ENCODE results near the gene TAF6L.
"Not testable (repeated sequence)": the region's sequence is repeated elsewhere in the genome, so short reads cannot be mapped to it uniquely, and the experiment has no call there.

Gene TAF6L

GRCh38 chr11:62755086-62755615 lies 16.0 kb upstream of the TAF6L start:
- DNase-seq (ENCODE audit: low read depth), result no peak

GRCh38 chr11:62757846-62758788 lies 13.1 kb upstream of the TAF6L start:
- no peak for DNase-seq (ENCODE audit: low read depth)

- not testable (repeated sequence) for DNase-seq (ENCODE audit: low read depth)
Observed at GRCh38 chr11:62760867-62761227, 10.3 kb upstream of the TAF6L start.

- DNase-seq (ENCODE audit: low read depth), result no peak
Observed at GRCh38 chr11:62770778-62771143, 435 bp upstream of the TAF6L start.

- DNase-seq (ENCODE audit: low read depth), result no peak
Observed at GRCh38 chr11:62774407-62774806, 3.2 kb downstream of the TAF6L start.

GRCh38 chr11:62775646-62776045 lies 4.5 kb downstream of the TAF6L start:
- no peak for DNase-seq (ENCODE audit: low read depth)

- DNase-seq (ENCODE audit: low read depth), result no peak
Observed at GRCh38 chr11:62777389-62777788, 6.2 kb downstream of the TAF6L start.

- no peak for DNase-seq (ENCODE audit: low read depth)
Observed at GRCh38 chr11:62778441-62778840, 7.2 kb downstream of the TAF6L start.

- no peak for DNase-seq (ENCODE audit: low read depth)
Observed at GRCh38 chr11:62782753-62783152, 11.6 kb downstream of the TAF6L start.

GRCh38 chr11:62786318-62787004 lies 15.3 kb downstream of the TAF6L start:
- DNase-seq (ENCODE audit: low read depth), result peak; percentile 80

- peak; percentile 92 for DNase-seq (ENCODE audit: low read depth)
Observed at GRCh38 chr11:62787005-62787759, 16.0 kb downstream of the TAF6L start, which contains the start of gene TMEM179B. TSS of gene TMEM179B (plus strand) at chr11:62787402. CDS start at chr11:62787432, 30 bp downstream.

- no peak for DNase-seq (ENCODE audit: low read depth)
Observed at GRCh38 chr11:62788991-62789390, 17.8 kb downstream of the TAF6L start.

- DNase-seq (ENCODE audit: low read depth), result no peak
Observed at GRCh38 chr11:62789576-62789975, 18.4 kb downstream of the TAF6L start.

GRCh38 chr11:62791501-62792201 lies 20.5 kb downstream of the TAF6L start, which contains the start of gene TMEM223:
TSS of gene TMEM223 (minus strand) at chr11:62792006. CDS start at chr11:62791994, 12 bp downstream.
- DNase-seq (ENCODE audit: low read depth), result peak; percentile 88

GRCh38 chr11:62792202-62792575 lies 21.0 kb downstream of the TAF6L start:
- no peak for DNase-seq (ENCODE audit: low read depth)

- no peak for DNase-seq (ENCODE audit: low read depth)
Observed at GRCh38 chr11:62794201-62794775, 23.1 kb downstream of the TAF6L start.

GRCh38 chr11:62796281-62796680 lies 25.1 kb downstream of the TAF6L start:
- DNase-seq (ENCODE audit: low read depth), result no peak

GRCh38 chr11:62799486-62799885 lies 28.3 kb downstream of the TAF6L start:
- no peak for DNase-seq (ENCODE audit: low read depth)

GRCh38 chr11:62801071-62801470 lies 29.9 kb downstream of the TAF6L start:
- no peak for DNase-seq (ENCODE audit: low read depth)

GRCh38 chr11:62804310-62805075 lies 33.3 kb downstream of the TAF6L start:
- DNase-seq (ENCODE audit: low read depth), result no peak

All from activated T-helper 1 cell treated with Interleukin-2 at 50 U/mL for 16 hours (primary cell).